Testis (tissue), 3 donors: Measurements from ENCODE around the gene KATNAL1. TPM values are rescaled to one million over a fixed set of nuclear protein-coding genes. Genes with fewer than 3 reads are reported as not detected.

Source experiments
- DNase-seq: peaks from one replicate; pipeline ENCODE4 v3.0.0-alpha.2; 2019
- H3K27ac ChIP-seq, 2 donors: fragments of 200-600 bp; sonication (generic); one replicate each; pipeline ENCODE4 v1.5.1; 2019
- H3K27me3 ChIP-seq: fragments of 200-600 bp; sonication (generic); one replicate; pipeline ENCODE4 v1.5.1; 2019
- H3K36me3 ChIP-seq: fragments of 200-600 bp; sonication (generic); one replicate; pipeline ENCODE4 v1.5.1; 2017; ENCODE audit warnings: low read depth; ENCODE audit errors: missing control alignments
- H3K4me1 ChIP-seq: fragments of 200-600 bp; sonication (generic); one replicate; pipeline ENCODE4 v1.5.1; 2019
- H3K4me3 ChIP-seq, 2 donors: fragments of 200-600 bp; sonication (generic); one replicate each; pipeline ENCODE4 v1.5.1; 2017 to 2019
- H3K9me3 ChIP-seq: fragments of 200-600 bp; sonication (generic); one replicate; pipeline ENCODE4 v1.5.1; 2017
- POLR2A ChIP-seq: fragments of 450-650 bp; IDR thresholded peaks from one replicate; pipeline ENCODE4 v1.6.1; 2017; ENCODE audit warnings: antibody characterized with exemption, mild to moderate bottlenecking, moderate library complexity
- WGBS, 2 donors: methylation state at CpG; one replicate each; pipeline ENCODE4 v1.1.5; 2018; 5-methylcytosine and 5-hydroxymethylcytosine counted together
- intact Hi-C: fragments of 100-400 bp; cut with DNase I; formaldehyde crosslinking; loops from one replicate; pipeline ENCODE4 v1.15.1; 2023; ENCODE audit warnings: low total_unique reads
- polyA plus RNA-seq: library from polyadenylated mRNA; stranded (reverse); fragments of 350-450 nt; fragmentation: Illumina TruSeq; extraction: RNeasy Lipid Tissue Mini Kit (QIAGEN cat#74804); gene quantifications from one replicate; pipeline ENCODE4 v1.2.3, GENCODE V29; 2014; ENCODE audit warnings: low read depth, low replicate concordance; ENCODE audit not compliant: insufficient read depth
- total RNA-seq, 2 donors: library from RNA; depleted of rRNA; stranded (reverse); fragments of >200 nt; gene quantifications; one replicate each; pipeline ENCODE4 v1.2.3, GENCODE V29; 2016
- TF ChIP-seq, protein P1 (sequence below), 3 experiments: fragments of 450-650 bp in 2 of 3; fragments of 200-600 bp in 1 of 3; sonication (generic) in 1 of 3; IDR thresholded peaks; one replicate each; pipeline ENCODE4 v1.5.1; 2016 to 2019; ENCODE audit warnings: antibody characterized with exemption in 3 of 3, mild to moderate bottlenecking in 2 of 3, moderate library complexity in 1 of 3

KATNAL1 gene
- total and polyA plus RNA-seq, 3 donors from 2014 or later: 19.0 to 40.5 (median 20.1) TPM

- TF ChIP-seq POLR2A: no peak
- TF ChIP-seq, protein P1, sequence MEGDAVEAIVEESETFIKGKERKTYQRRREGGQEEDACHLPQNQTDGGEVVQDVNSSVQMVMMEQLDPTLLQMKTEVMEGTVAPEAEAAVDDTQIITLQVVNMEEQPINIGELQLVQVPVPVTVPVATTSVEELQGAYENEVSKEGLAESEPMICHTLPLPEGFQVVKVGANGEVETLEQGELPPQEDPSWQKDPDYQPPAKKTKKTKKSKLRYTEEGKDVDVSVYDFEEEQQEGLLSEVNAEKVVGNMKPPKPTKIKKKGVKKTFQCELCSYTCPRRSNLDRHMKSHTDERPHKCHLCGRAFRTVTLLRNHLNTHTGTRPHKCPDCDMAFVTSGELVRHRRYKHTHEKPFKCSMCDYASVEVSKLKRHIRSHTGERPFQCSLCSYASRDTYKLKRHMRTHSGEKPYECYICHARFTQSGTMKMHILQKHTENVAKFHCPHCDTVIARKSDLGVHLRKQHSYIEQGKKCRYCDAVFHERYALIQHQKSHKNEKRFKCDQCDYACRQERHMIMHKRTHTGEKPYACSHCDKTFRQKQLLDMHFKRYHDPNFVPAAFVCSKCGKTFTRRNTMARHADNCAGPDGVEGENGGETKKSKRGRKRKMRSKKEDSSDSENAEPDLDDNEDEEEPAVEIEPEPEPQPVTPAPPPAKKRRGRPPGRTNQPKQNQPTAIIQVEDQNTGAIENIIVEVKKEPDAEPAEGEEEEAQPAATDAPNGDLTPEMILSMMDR (IDR thresholded peaks at IDR 0.05): no peak
- Histone ChIP-seq H3K36me3 (no peaks in the 10 kb centered on the region), H3K27ac (no peak overlapping the region), H3K4me3 (no peak overlapping the region), H3K27me3 (no peaks in the 10 kb centered on the region), H3K9me3 (no peaks in the 10 kb centered on the region), H3K4me1 (no peaks in the 10 kb centered on the region)
- 93% methylated on average over 7 of the region's 7 CpGs for WGBS, 2 donors
- intact Hi-C loops: no loop called here
- no peak for DNase-seq
Observed at GRCh38 chr13:30253830-30254229, 53.5 kb downstream of the KATNAL1 start.

GRCh38 chr13:30247406-30247805, 59.9 kb downstream of the KATNAL1 start:
- intact Hi-C loops: no loop called here
- H3K9me3 ChIP-seq: no peaks in the 10 kb centered on the region
- no peak for DNase-seq
- H3K36me3 ChIP-seq: no peaks in the 10 kb centered on the region
- no peak overlapping the region for H3K27ac ChIP-seq
- H3K27me3 ChIP-seq: no peaks in the 10 kb centered on the region
- WGBS, 2 donors: 91 to 96% methylated on average over 2 of the region's 2 CpGs
- no peaks in the 10 kb centered on the region for H3K4me1 ChIP-seq
- no peak for TF ChIP-seq POLR2A
- TF ChIP-seq, protein P1 (IDR thresholded peaks at IDR 0.05): no peak
- H3K4me3 ChIP-seq: no peak overlapping the region

GRCh38 chr13:30241532-30241931, 65.8 kb downstream of the KATNAL1 start:
- 43 to 68% methylated on average over 2 of the region's 2 CpGs for WGBS, 2 donors
- H3K36me3 ChIP-seq: no peaks in the 10 kb centered on the region
- DNase-seq: peak; percentile 25
- TF ChIP-seq, protein P1 (IDR thresholded peaks at IDR 0.05): no peak
- no peak for TF ChIP-seq POLR2A
- intact Hi-C loops: no loop called here
- no peak overlapping the region for H3K4me3 ChIP-seq
- no peaks in the 10 kb centered on the region for H3K9me3 ChIP-seq
- H3K4me1 ChIP-seq: no peaks in the 10 kb centered on the region
- no peak overlapping the region for H3K27ac ChIP-seq
- H3K27me3 ChIP-seq: no peaks in the 10 kb centered on the region

- no peaks in the 10 kb centered on the region for H3K4me1 ChIP-seq
- intact Hi-C loops: no loop called here
- no peak overlapping the region for H3K4me3 ChIP-seq
- no peak for DNase-seq
- 69 to 90% methylated on average over 2 of the region's 2 CpGs for WGBS, 2 donors
- no peak overlapping the region for H3K27ac ChIP-seq
- no peaks in the 10 kb centered on the region for H3K27me3 ChIP-seq
- TF ChIP-seq POLR2A: no peak
- TF ChIP-seq, protein P1 (IDR thresholded peaks at IDR 0.05): no peak
- H3K36me3 ChIP-seq: no peaks in the 10 kb centered on the region
- H3K9me3 ChIP-seq: no peaks in the 10 kb centered on the region
Observed at GRCh38 chr13:30240608-30241007, 66.7 kb downstream of the KATNAL1 start.

DNA sequence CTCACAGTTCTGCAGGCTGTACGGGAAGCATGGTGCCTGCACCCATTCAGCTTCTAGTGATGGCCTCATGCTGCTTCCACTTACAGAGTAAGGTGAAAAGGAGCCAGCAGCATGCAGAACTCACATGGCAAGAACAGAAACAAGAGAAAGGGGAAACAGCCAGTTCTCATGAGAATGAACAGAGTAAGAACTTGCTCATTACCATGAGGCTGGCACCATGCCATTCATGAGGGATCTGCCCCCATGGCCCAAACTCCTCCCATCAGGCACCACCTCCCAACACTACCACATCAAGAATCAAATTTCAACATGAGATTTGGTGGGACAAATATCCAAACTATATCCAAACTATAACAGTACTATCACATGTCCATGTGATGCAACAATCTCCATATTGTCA, 72.1 kb downstream of the KATNAL1 start:
- intact Hi-C loops: no loop called here

More for the DNA sequence above, 72.1 kb downstream of the KATNAL1 start:
- 75 to 90% methylated on average over 1 of the region's 1 CpG for WGBS, 2 donors
- H3K27ac ChIP-seq: no peak overlapping the region
- H3K36me3 ChIP-seq: no peaks in the 10 kb centered on the region
- TF ChIP-seq, protein P1 (IDR thresholded peaks at IDR 0.05): no peak
- TF ChIP-seq POLR2A: no peak
- H3K27me3 ChIP-seq: no peaks in the 10 kb centered on the region
- no peak overlapping the region for H3K4me3 ChIP-seq
- no peaks in the 10 kb centered on the region for H3K9me3 ChIP-seq
- no peak for DNase-seq
- H3K4me1 ChIP-seq: no peaks in the 10 kb centered on the region
